NCI-H2107 treated with DMSO at 0.1 percent for 48 hours (cell line): ENCODE results near the gene XAB2.

Source experiments
- DNase-seq: peaks from one replicate; lab custom pipeline; 2025; ENCODE audit not compliant: unreplicated experiment; lab: John Stamatoyannopoulos, UW

XAB2 gene

GRCh38 chr19:7629347-7630054 is at the start of gene XAB2, which contains the start of gene PET100:
Gene XAB2, minus strand, starts transcription at chr19:7629545. Its CDS starts 18 bp downstream, at chr19:7629527.
Gene PET100, plus strand, starts transcription at chr19:7629793. Its CDS starts 41 bp downstream, at chr19:7629834.
- DNase-seq, result peak; percentile 98

GRCh38 chr19:7677669-7678311 is 48.4 kb upstream of the XAB2 start:
- DNase-seq, result no peak

GRCh38 chr19:7676854-7677253 is 47.5 kb upstream of the XAB2 start, which contains the start of gene MCEMP1:
Gene MCEMP1, plus strand, starts transcription at chr19:7677090. Its CDS starts 31 bp downstream, at chr19:7677121.
- no peak for DNase-seq

- no peak for DNase-seq
Observed at GRCh38 chr19:7676376-7676775, 47.0 kb upstream of the XAB2 start.

- DNase-seq, result no peak
Observed at GRCh38 chr19:7674010-7675005, 45.0 kb upstream of the XAB2 start.

- DNase-seq, result no peak
Observed at GRCh38 chr19:7672522-7672921, 43.2 kb upstream of the XAB2 start.

GRCh38 chr19:7670790-7671189 is 41.4 kb upstream of the XAB2 start:
- no peak for DNase-seq

GRCh38 chr19:7670150-7670783 is 40.9 kb upstream of the XAB2 start:
- DNase-seq, result no peak

GRCh38 chr19:7669641-7670040 is 40.3 kb upstream of the XAB2 start:
- DNase-seq, result no peak

- no peak for DNase-seq
Observed at GRCh38 chr19:7668842-7669241, 39.5 kb upstream of the XAB2 start, which contains the start of gene RETN. Gene RETN, plus strand, starts transcription at chr19:7669049. Its CDS starts 278 bp downstream, at chr19:7669327.

GRCh38 chr19:7665076-7665475 is 35.7 kb upstream of the XAB2 start:
- no peak for DNase-seq

- DNase-seq, result no peak
Observed at GRCh38 chr19:7663706-7664105, 34.4 kb upstream of the XAB2 start.

GRCh38 chr19:7662657-7663056 is 33.3 kb upstream of the XAB2 start:
- DNase-seq, result no peak

GRCh38 chr19:7661744-7662538 is 32.6 kb upstream of the XAB2 start:
- no peak for DNase-seq

GRCh38 chr19:7658219-7658686 is 28.9 kb upstream of the XAB2 start:
- DNase-seq, result no peak

- no peak for DNase-seq
Observed at GRCh38 chr19:7657131-7657751, 27.9 kb upstream of the XAB2 start.

- no peak for DNase-seq
Observed at GRCh38 chr19:7655581-7655980, 26.2 kb upstream of the XAB2 start.

- no peak for DNase-seq
Observed at GRCh38 chr19:7654401-7654800, 25.1 kb upstream of the XAB2 start.

GRCh38 chr19:7652061-7652641 is 22.8 kb upstream of the XAB2 start:
- peak; percentile 41 for DNase-seq
